Tibial nerve (tissue), 4 donors: ENCODE measurements around the gene DUSP28. TPM values are rescaled to one million over a fixed set of nuclear protein-coding genes. Genes with fewer than 3 reads are reported as not detected.
A peak's percentile ranks its signal among the peaks of the same experiment; 100 is the strongest.

Source experiments
- DNase-seq, 2 donors: peaks; one replicate each; pipeline ENCODE4 v3.0.0-alpha.2; 2019; ENCODE audit warnings: low spot score in 2 of 2
- H3K27ac ChIP-seq, 4 donors: fragments of 200-600 bp; sonication (generic) in 3 of 4; one replicate each; pipeline ENCODE4 v1.5.1; 2017 to 2019; ENCODE audit warnings: mild to moderate bottlenecking in 1 of 4
- H3K27me3 ChIP-seq, 2 donors: fragments of 200-600 bp; sonication (generic) in 1 of 2; one replicate each; pipeline versions ENCODE4 v1.5.1 to v1.6.0; 2017 to 2019
- H3K36me3 ChIP-seq, 3 donors: fragments of 200-600 bp; sonication (generic); one replicate each; pipeline ENCODE4 v1.5.1; 2018 to 2019
- H3K4me1 ChIP-seq, 4 donors: fragments of 200-600 bp; sonication (generic) in 3 of 4; one replicate each; pipeline ENCODE4 v1.5.1; 2017 to 2019
- H3K4me3 ChIP-seq, 4 donors: fragments of 200-600 bp; sonication (generic) in 3 of 4; one replicate each; pipeline ENCODE4 v1.5.1; 2017 to 2019; ENCODE audit warnings: mild to moderate bottlenecking in 1 of 4, moderate library complexity in 1 of 4
- H3K9me3 ChIP-seq, 4 donors: fragments of 200-600 bp; sonication (generic) in 3 of 4; one replicate each; pipeline ENCODE4 v1.5.1; 2017 to 2019
- EP300 ChIP-seq, 2 donors: sonication (generic); formaldehyde crosslinking; IDR thresholded peaks; one replicate each; pipeline ENCODE4 v1.6.1; 2017; ENCODE audit warnings: antibody characterized with exemption in 2 of 2, mild to moderate bottlenecking in 1 of 2
- POLR2A ChIP-seq, 2 donors: fragments of 450-650 bp; IDR thresholded peaks; one replicate each; pipeline ENCODE4 v1.6.1; 2017; ENCODE audit warnings: antibody characterized with exemption in 2 of 2, mild to moderate bottlenecking in 2 of 2, moderate library complexity in 2 of 2
- WGBS, 2 donors: methylation state at CpG; one replicate each; pipeline ENCODE4 v1.1.5; 2018; 5-methylcytosine and 5-hydroxymethylcytosine counted together
- total RNA-seq, 4 donors: library from RNA; depleted of rRNA; stranded (reverse); fragments of >200 nt; gene quantifications; one replicate each; pipeline ENCODE4 v1.1.0, GENCODE V29; 2016
- TF ChIP-seq, protein P1 (sequence below), 5 experiments: fragments of 200-600 bp in 3 of 5; fragments of 450-650 bp in 2 of 5; sonication (generic) in 3 of 5; IDR thresholded peaks; one replicate each; pipeline ENCODE4 v1.5.1; 2016 to 2019; ENCODE audit warnings: antibody characterized with exemption in 5 of 5, mild to moderate bottlenecking in 3 of 5, moderate library complexity in 2 of 5

The DUSP28 gene
- total RNA-seq, 4 donors from 2014 or later, result 4.5 to 16.1 (median 7.2) TPM

DNA sequence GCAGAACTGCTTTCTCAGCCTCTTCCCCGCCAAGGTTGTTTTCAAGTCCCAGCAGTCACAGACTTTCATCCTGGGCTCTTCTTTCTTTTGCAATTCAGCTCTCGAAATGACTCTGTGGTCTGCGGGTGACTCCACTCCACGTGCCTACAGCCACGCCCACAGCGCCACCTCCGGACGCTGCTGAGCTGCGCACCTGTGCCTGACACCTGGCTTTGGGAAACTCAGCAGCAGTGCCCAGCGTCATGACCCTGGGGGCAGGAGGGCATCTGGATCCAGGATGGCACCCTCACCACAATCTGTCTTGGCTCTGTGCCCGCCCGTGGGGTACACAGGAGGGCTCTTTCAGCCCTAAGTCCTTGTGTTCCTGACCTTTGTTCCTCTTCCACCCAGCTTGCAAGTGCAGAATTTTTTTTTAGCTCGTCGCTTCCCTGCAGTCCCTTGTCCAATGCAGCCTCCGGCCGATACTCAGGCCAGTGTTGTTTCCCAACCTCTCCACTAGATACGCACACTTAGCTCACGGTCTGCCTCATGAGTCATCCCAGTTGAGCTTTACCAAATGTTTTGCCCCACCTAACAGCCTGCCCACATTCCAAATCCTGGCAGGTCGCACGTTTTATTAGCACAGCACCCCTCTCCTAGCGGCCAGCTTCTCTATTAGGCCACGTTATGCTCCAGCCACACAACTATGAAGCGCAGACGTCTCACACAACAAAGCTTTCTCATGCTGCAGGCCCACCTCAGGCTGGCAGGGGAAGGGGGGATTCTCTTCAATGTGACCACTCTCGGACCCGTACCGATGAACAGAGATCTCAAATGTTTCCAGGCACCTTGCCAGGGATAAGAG lies 19.8 kb downstream of the DUSP28 start:
- H3K27me3 ChIP-seq, result no peaks in the 10 kb centered on the region
- DNase-seq, result no peak
- TF ChIP-seq POLR2A (IDR thresholded peaks at IDR 0.05), result no peak
- TF ChIP-seq EP300 (IDR thresholded peaks at IDR 0.05), result no peak
- TF ChIP-seq, protein P1, sequence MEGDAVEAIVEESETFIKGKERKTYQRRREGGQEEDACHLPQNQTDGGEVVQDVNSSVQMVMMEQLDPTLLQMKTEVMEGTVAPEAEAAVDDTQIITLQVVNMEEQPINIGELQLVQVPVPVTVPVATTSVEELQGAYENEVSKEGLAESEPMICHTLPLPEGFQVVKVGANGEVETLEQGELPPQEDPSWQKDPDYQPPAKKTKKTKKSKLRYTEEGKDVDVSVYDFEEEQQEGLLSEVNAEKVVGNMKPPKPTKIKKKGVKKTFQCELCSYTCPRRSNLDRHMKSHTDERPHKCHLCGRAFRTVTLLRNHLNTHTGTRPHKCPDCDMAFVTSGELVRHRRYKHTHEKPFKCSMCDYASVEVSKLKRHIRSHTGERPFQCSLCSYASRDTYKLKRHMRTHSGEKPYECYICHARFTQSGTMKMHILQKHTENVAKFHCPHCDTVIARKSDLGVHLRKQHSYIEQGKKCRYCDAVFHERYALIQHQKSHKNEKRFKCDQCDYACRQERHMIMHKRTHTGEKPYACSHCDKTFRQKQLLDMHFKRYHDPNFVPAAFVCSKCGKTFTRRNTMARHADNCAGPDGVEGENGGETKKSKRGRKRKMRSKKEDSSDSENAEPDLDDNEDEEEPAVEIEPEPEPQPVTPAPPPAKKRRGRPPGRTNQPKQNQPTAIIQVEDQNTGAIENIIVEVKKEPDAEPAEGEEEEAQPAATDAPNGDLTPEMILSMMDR (IDR thresholded peaks at IDR 0.05), result peak in 2 of 5 experiments; percentile 36 to 44
- peaks cover 0 to 67% (median 25%) of the 10 kb centered on the region in 4 donors for H3K4me1 ChIP-seq
- peak overlapping the region in 1 of 4 donors; percentile 7 for H3K4me3 ChIP-seq
- H3K9me3 ChIP-seq, result peaks cover 0 to 7% (median 0%) of the 10 kb centered on the region in 4 donors
- 57 to 61% methylated on average over 27 of the region's 27 CpGs for WGBS, 2 donors
- H3K27ac ChIP-seq, result peak overlapping the region in 3 of 4 donors; percentile 65 to 90 (median 77)
- H3K36me3 ChIP-seq, result peaks cover 0 to 64% (median 21%) of the 10 kb centered on the region in 3 donors

DNA sequence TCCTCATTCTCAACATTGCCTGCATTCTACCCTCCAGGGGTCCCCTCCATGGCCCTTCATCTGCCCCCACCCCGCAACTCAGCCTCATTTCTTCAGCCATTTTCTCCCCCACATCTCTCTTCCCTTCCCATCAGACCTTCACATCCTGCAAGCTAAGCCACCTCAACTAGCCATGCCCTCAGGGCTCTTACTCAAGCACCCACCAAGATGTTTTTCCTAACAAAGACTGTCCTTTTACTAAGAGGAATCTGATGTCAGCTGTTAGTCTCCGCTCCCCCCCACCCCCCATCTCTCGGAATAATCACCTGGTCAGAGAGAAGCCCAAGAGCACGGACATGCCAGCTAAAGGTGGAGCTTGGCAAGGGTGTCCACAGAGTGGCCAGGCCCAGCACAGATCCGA lies 21.7 kb downstream of the DUSP28 start:
- Histone ChIP-seq H3K36me3 (peaks cover 0 to 46% (median 7%) of the 10 kb centered on the region in 3 donors), H3K27me3 (no peaks in the 10 kb centered on the region), H3K4me1 (peaks cover 0 to 75% (median 33%) of the 10 kb centered on the region in 4 donors), H3K27ac (peak overlapping the region in 2 of 4 donors; percentile 77 to 96), H3K4me3 (peak overlapping the region in 1 of 4 donors; percentile 12), H3K9me3 (peaks cover 0 to 7% (median 0%) of the 10 kb centered on the region in 4 donors)
- TF ChIP-seq POLR2A (IDR thresholded peaks at IDR 0.05), result no peak
- TF ChIP-seq EP300 (IDR thresholded peaks at IDR 0.05), result no peak
- TF ChIP-seq, protein P1 (IDR thresholded peaks at IDR 0.05), result no peak
- WGBS, 2 donors, result 71 to 74% methylated on average over 5 of the region's 5 CpGs
- no peak for DNase-seq

DNA sequence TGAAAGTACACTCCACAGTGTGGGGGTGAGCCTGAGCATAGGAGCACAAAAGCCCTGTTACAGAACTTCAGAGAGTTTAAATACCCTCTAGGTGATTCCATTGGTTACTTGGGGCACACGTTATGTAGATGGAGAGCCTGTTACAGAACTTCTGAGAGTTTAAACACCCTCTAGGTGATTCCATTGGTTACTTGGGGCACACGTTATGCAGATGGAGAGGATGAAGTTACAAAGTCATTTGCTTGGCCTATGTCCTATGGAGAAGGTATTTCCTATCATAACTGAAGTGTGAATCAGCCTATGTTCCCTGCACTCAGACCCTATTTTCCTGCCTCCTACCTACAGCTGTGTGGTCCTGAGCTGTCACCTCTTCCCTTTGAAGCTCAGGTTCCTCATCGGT lies 22.6 kb downstream of the DUSP28 start:
- Histone ChIP-seq H3K27ac (peak overlapping the region in 2 of 4 donors; percentile 77 to 96), H3K36me3 (peaks cover 0 to 37% (median 4%) of the 10 kb centered on the region in 3 donors), H3K4me3 (no peak overlapping the region), H3K4me1 (peaks cover 0 to 79% (median 40%) of the 10 kb centered on the region in 4 donors), H3K27me3 (no peaks in the 10 kb centered on the region), H3K9me3 (peaks cover 0 to 7% (median 0%) of the 10 kb centered on the region in 4 donors)
- TF ChIP-seq, protein P1 (IDR thresholded peaks at IDR 0.05), result no peak
- no peak for TF ChIP-seq POLR2A (IDR thresholded peaks at IDR 0.05)
- no peak for TF ChIP-seq EP300 (IDR thresholded peaks at IDR 0.05)
- no peak for DNase-seq
- WGBS, 2 donors, result 58 to 67% methylated on average over 3 of the region's 3 CpGs

DNA sequence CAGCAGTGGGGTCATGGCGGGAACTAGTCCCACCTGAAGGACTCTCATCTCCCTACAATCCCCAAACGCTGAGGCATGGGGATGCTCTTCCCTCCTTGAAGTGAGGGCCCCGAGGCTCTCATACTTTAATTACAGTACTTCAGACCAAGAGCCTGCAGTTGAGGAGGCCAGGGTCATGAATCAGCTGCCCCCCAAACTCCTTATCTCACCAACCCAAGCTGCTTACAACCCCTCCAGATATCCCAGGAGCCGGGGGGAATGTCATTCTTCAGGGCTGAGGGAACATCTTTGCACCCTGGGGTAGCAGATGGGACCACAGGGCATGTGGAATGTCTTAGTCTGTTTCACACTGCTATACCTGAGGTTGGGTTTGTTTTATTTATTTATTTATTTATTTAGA lies 23.6 kb downstream of the DUSP28 start:
- Histone ChIP-seq H3K4me1 (peaks cover 0 to 79% (median 44%) of the 10 kb centered on the region in 4 donors), H3K27me3 (no peaks in the 10 kb centered on the region), H3K9me3 (peaks cover 0 to 7% (median 0%) of the 10 kb centered on the region in 4 donors), H3K36me3 (peaks cover 0 to 27% (median 0%) of the 10 kb centered on the region in 3 donors), H3K4me3 (no peak overlapping the region), H3K27ac (peak overlapping the region in 2 of 4 donors; percentile 77 to 96)
- 79 to 91% methylated on average over 4 of the region's 4 CpGs for WGBS, 2 donors
- no peak for DNase-seq
- no peak for TF ChIP-seq POLR2A (IDR thresholded peaks at IDR 0.05)
- no peak for TF ChIP-seq EP300 (IDR thresholded peaks at IDR 0.05)
- TF ChIP-seq, protein P1 (IDR thresholded peaks at IDR 0.05), result no peak
